CD8-positive, alpha-beta memory T cell (primary cell): ENCODE measurements around the gene FAM217B. TPM values are rescaled to one million over a fixed set of nuclear protein-coding genes. Genes with fewer than 3 reads are reported as not detected.
A peak's percentile ranks its signal among the peaks of the same experiment; 100 is the strongest.

Experiments used
- CTCF ChIA-PET: fragments of 350-600 bp; sonication (Branson Sonifier 250); formaldehyde crosslinking; loops from one replicate; lab custom pipeline; 2021; ENCODE audit warnings: antibody characterized with exemption; lab: Charles Lee
- POLR2A ChIA-PET: fragments of 350-600 bp; sonication (Branson Sonifier 250); formaldehyde crosslinking; loops from one replicate; lab custom pipeline; 2021; ENCODE audit warnings: antibody characterized with exemption; lab: Charles Lee
- DNase-seq, 5 donors: peaks; one replicate each; pipeline versions ENCODE4 v3.0.0 to v3.0.0-alpha.2; 2020 to 2022; ENCODE audit warnings: mixed read lengths in 1 of 5
- H3K27ac ChIP-seq: one replicate; pipeline ENCODE4 v1.7.0; 2013; ENCODE audit warnings: low read depth, mild to moderate bottlenecking, low read length, moderate library complexity
- H3K27me3 ChIP-seq: 2 replicates; pipeline ENCODE4 v1.7.0; 2013; ENCODE audit warnings: low read length, mild to moderate bottlenecking; ENCODE audit not compliant: insufficient read depth, poor library complexity, severe bottlenecking
- H3K36me3 ChIP-seq: 2 replicates; pipeline ENCODE4 v1.7.0; 2013; ENCODE audit warnings: mild to moderate bottlenecking, low read length, moderate library complexity; ENCODE audit not compliant: insufficient read depth
- H3K4me1 ChIP-seq: 2 replicates; pipeline ENCODE4 v1.7.0; 2013; ENCODE audit warnings: mild to moderate bottlenecking, low read length, moderate library complexity; ENCODE audit not compliant: insufficient read depth
- H3K4me3 ChIP-seq: 2 replicates; pipeline ENCODE4 v1.7.0; 2013; ENCODE audit warnings: mild to moderate bottlenecking, low read length
- H3K9me3 ChIP-seq: 2 replicates; pipeline ENCODE4 v1.7.0; 2013; ENCODE audit warnings: mild to moderate bottlenecking, low read length
- H3K27ac Mint-ChIP-seq, 8 donors: one replicate each; pipeline ENCODE4 v1.8.0; 2020 to 2021; ENCODE audit warnings: mixed read lengths in 8 of 8, mild to moderate bottlenecking in 6 of 8, inconsistent platforms in 3 of 8, moderate library complexity in 3 of 8
- H3K27me3 Mint-ChIP-seq, 2 donors: one replicate each; pipeline ENCODE4 v1.8.0; 2020 to 2021; ENCODE audit warnings: mixed read lengths in 2 of 2, mild to moderate bottlenecking in 1 of 2, moderate library complexity in 1 of 2
- H3K36me3 Mint-ChIP-seq, 3 donors: one replicate each; pipeline ENCODE4 v1.8.0; 2020 to 2021; ENCODE audit warnings: mixed read lengths in 3 of 3, inconsistent platforms in 1 of 3, mild to moderate bottlenecking in 1 of 3
- H3K4me1 Mint-ChIP-seq, 3 donors: one replicate each; pipeline ENCODE4 v1.8.0; 2020 to 2021; ENCODE audit warnings: mixed read lengths in 3 of 3, inconsistent platforms in 1 of 3, mild to moderate bottlenecking in 1 of 3
- H3K4me3 Mint-ChIP-seq, 7 donors: one replicate each; pipeline ENCODE4 v1.8.0; 2020 to 2021; ENCODE audit warnings: mixed read lengths in 7 of 7, mild to moderate bottlenecking in 6 of 7, moderate library complexity in 4 of 7, inconsistent platforms in 2 of 7
- H3K9me3 Mint-ChIP-seq, 5 donors: one replicate each; pipeline ENCODE4 v1.8.0; 2020 to 2022; ENCODE audit warnings: mixed read lengths in 5 of 5, mild to moderate bottlenecking in 3 of 5, moderate library complexity in 2 of 5, inconsistent platforms in 1 of 5
- polyA plus RNA-seq: library from polyadenylated mRNA; unstranded; fragments of 300-500 nt; fragmentation: Illumina TruSeq; gene quantifications from one replicate; pipeline ENCODE4 v1.2.3, GENCODE V29; 2021
- total RNA-seq, 2 experiments: library from RNA; stranded (reverse); gene quantifications; one replicate each; pipeline ENCODE4 v1.2.3, GENCODE V29; 2021

FAM217B gene, protein sequence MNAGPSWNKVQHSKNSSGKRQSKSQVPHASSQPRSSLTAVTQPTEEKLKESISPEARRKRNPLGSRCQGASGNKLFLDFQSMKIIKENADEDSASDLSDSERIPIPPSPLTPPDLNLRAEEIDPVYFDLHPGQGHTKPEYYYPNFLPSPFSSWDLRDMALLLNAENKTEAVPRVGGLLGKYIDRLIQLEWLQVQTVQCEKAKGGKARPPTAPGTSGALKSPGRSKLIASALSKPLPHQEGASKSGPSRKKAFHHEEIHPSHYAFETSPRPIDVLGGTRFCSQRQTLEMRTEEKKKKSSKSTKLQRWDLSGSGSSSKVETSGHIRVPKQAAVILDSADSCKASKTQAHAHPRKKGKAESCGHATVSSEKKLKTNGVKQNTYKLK
- 10 to 100 TPM; 35.9 to 39.3 TPM for total RNA-seq
- polyA plus RNA-seq, result 32.2 TPM

DNA sequence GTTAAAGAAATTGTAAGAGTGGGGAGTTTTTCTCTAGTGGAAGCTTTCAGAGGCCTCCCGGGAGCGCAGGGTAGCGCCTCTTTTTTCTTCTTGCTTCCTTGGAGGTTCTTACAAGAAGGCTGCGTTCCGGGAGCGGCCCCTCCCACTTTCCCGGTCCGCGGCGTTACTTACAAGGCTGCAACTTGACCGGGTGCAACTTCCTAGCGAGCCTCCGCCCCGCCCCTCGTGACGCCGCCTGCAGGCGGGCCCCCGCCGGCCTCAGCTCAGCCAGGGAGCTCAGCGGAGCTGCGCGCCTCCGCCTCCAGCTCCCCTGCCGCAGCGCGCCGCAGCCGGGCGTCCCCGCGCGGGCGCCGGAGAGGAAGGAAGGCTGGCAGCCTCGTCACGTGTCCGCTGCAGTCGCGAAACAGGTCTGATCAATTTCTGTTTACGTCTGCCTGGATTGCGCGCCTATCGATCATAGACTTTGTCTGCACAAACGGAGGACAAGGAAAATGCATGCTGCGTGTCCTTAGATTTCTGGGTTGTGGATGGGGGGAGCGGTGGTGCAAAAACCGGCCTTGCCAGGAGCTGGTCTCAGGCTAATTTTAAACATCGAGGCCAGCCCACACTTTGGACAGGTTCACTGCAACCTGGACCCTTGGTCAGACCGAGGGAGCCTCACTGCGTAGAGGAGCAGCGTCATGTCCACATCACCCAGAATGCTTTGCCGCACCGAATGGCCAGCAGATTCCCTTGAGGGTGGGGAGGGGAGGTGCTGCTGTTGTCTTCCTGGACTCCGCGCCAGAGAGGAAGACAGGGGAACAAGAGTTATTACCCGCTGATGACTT, at the start of gene FAM217B, which contains the start of gene PPP1R3D:
Gene FAM217B (plus strand): TSS at position 261 of the 827 bp plus-strand sequence. CDS start 3,555 bp downstream, outside the sequence.
Gene PPP1R3D (minus strand): TSS at position 177 of the 827 bp plus-strand sequence. CDS start 374 bp downstream, outside the sequence.
- Mint-ChIP-seq H3K4me3 (peak within 1 kb of the TSS; percentile 91 to 99 (median 98)), H3K27me3 (no peaks in the 10 kb centered on the region), H3K9me3 (no peaks in the 10 kb centered on the region), H3K36me3 (peaks cover 0 to 46% (median 13%) of the 10 kb centered on the region in 3 donors), H3K27ac (peak within 1 kb of the TSS; percentile 96 to 99 (median 98)), H3K4me1 (peaks cover 56 to 68% (median 57%) of the 10 kb centered on the region in 3 donors)
- peak within 1 kb of the TSS; percentile 100 for H3K4me3 ChIP-seq
- POLR2A ChIA-PET, result interaction anchor here (0.6 to 1.3 kb wide), 6 partner anchors 9 to 1291 kb away, joined by 3 to 4 read pairs (median 3); no protein-coding TSS in a partner anchor
- DNase-seq, result peak; percentile 83 to 91 (median 86)
- peak within 1 kb of the TSS; percentile 97 for H3K27ac ChIP-seq
- CTCF ChIA-PET, result interaction anchor here (0.8 to 3.8 kb wide), 6 partner anchors 9 to 197 kb away, joined by 3 to 29 read pairs (median 3); partner anchors contain the start of gene CDH26
- H3K36me3 ChIP-seq, result peaks cover 17% of the 10 kb centered on the region
- no peaks in the 10 kb centered on the region for H3K9me3 ChIP-seq
- H3K4me1 ChIP-seq, result peaks cover 35% of the 10 kb centered on the region
- H3K27me3 ChIP-seq, result no peaks in the 10 kb centered on the region

DNA sequence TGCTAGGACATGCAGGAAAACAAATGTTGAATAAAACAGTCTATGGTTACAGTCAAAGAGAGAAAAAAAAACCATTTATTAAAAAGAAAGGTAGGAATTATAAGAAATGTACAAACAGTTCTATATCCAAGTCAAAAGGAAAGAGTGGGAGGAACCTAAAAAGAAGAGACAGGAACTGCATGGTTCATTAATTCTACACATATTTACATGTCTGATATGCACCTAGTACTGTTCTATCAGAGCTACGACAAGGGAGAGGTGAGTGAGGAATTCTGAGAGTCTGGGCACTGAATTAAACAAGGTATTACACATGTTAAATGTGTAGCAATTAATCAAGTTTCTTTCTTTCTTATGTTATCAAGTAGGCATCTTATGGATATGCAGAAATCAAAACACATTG, 48.6 kb upstream of the FAM217B start:
- no peaks in the 10 kb centered on the region for H3K27me3 ChIP-seq
- ChIA-PET CTCF (no interaction called here), POLR2A (no interaction called here)
- H3K4me1 ChIP-seq, result no peaks in the 10 kb centered on the region
- DNase-seq, result no peak
- Mint-ChIP-seq H3K27me3 (no peaks in the 10 kb centered on the region), H3K27ac (no peak overlapping the region), H3K4me1 (no peaks in the 10 kb centered on the region), H3K9me3 (peaks cover 0 to 3% (median 0%) of the 10 kb centered on the region in 5 donors), H3K4me3 (no peak overlapping the region), H3K36me3 (peaks cover 2 to 21% (median 4%) of the 10 kb centered on the region in 3 donors)
- no peak overlapping the region for H3K4me3 ChIP-seq
- no peaks in the 10 kb centered on the region for H3K36me3 ChIP-seq
- no peak overlapping the region for H3K27ac ChIP-seq
- no peaks in the 10 kb centered on the region for H3K9me3 ChIP-seq

DNA sequence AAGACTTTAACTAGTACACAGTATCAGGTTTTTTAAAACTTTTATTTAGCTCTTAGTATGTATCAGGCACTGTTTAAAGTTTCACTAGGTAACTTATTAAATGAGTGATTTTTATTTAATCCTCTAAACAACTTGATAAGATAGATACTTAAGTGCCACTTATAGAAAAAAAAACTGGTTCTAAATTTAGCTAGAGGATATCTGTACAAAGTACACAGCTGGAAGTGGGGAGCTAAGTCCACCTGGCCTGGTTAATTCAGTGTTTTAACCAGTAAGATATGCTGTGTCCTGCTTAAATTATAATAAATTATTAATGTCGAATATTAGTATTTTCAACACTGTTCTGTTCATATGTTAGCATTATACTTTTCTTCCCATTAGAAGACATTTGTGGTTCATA, 44.3 kb upstream of the FAM217B start:
- Mint-ChIP-seq H3K4me3 (no peak overlapping the region), H3K4me1 (no peaks in the 10 kb centered on the region), H3K27ac (no peak overlapping the region), H3K9me3 (no peaks in the 10 kb centered on the region), H3K36me3 (peaks cover 0 to 7% (median 7%) of the 10 kb centered on the region in 3 donors), H3K27me3 (no peaks in the 10 kb centered on the region)
- Histone ChIP-seq H3K36me3 (no peaks in the 10 kb centered on the region), H3K27me3 (no peaks in the 10 kb centered on the region), H3K4me3 (no peak overlapping the region), H3K9me3 (no peaks in the 10 kb centered on the region), H3K4me1 (no peaks in the 10 kb centered on the region), H3K27ac (no peak overlapping the region)
- ChIA-PET CTCF (no interaction called here), POLR2A (no interaction called here)
- DNase-seq, result no peak

DNA sequence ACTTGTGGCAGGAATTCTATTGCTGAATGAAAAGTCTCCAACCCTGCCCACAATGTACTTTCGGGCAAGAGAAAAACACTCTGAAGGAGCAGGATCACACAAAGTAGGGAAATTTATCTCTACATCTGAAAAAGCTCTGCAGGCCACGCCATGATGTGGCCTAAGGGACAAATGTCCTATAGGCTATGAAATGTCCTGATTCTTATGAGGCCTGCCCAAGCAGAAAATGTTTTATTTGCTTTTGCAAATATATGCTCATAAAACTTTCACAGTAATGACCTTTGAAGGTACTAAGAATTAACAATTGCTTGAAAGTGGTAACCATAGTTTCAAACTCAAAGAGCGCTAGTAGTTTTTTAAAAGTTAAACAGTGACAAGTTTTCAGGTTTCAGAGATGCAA, 37.7 kb upstream of the FAM217B start:
- Mint-ChIP-seq H3K36me3 (peaks cover 0 to 18% (median 6%) of the 10 kb centered on the region in 3 donors), H3K4me1 (no peaks in the 10 kb centered on the region), H3K4me3 (no peak overlapping the region), H3K27ac (no peak overlapping the region), H3K9me3 (no peaks in the 10 kb centered on the region), H3K27me3 (no peaks in the 10 kb centered on the region)
- no peaks in the 10 kb centered on the region for H3K9me3 ChIP-seq
- H3K4me3 ChIP-seq, result no peak overlapping the region
- H3K4me1 ChIP-seq, result no peaks in the 10 kb centered on the region
- ChIA-PET POLR2A (no interaction called here), CTCF (no interaction called here)
- no peak overlapping the region for H3K27ac ChIP-seq
- no peak for DNase-seq
- H3K36me3 ChIP-seq, result no peaks in the 10 kb centered on the region
- no peaks in the 10 kb centered on the region for H3K27me3 ChIP-seq

DNA sequence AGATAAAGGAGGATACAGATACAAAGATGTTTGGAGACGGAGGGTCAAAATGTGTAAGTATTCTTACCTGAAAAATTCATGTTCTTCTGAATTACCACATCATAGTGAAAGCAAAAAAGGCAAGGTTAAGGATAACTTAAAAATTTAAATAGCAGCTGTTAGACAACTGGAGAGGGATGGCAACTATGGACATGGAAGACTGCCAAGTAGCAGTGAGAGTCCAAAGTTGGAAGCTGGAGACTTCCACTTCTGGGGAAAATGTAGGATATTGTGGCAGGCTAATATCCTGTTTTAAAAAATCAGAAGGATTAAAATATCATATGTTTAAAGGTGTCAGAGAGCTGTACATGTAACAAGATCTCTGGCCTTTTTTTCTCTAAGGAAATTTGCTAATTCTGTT, 36.6 kb upstream of the FAM217B start:
- ChIA-PET POLR2A (no interaction called here), CTCF (interaction anchor here (1.2 kb wide), 1 partner anchor 45 kb away, joined by 3 read pairs; no protein-coding TSS in a partner anchor)
- no peaks in the 10 kb centered on the region for H3K4me1 Mint-ChIP-seq

DNA sequence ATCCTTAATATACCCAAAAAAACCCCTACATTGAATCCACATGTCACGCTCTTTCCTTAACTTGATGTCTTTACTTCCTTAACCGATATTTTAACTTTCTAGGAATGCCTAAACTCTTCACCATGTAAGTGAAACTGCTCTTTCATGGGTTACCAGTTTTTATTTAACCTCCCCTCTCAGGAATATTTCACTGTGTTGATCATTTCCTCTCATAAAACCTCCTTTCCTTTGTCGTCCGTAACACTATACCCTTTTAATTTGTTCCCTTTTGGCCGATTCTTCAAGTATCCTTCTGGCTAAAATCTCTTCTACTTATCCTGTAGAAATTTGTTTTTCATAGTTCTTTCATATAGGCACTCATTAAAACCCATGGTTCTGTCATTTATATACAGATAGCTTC, 31.3 kb upstream of the FAM217B start:
- DNase-seq, result no peak
- H3K27me3 ChIP-seq, result no peaks in the 10 kb centered on the region
- Mint-ChIP-seq H3K27me3 (peaks cover 0 to 4% of the 10 kb centered on the region in 2 donors), H3K4me3 (no peak overlapping the region), H3K4me1 (no peaks in the 10 kb centered on the region), H3K9me3 (no peaks in the 10 kb centered on the region), H3K27ac (no peak overlapping the region), H3K36me3 (peaks cover 2 to 8% (median 5%) of the 10 kb centered on the region in 3 donors)
- H3K27ac ChIP-seq, result no peak overlapping the region
- H3K4me1 ChIP-seq, result no peaks in the 10 kb centered on the region
- ChIA-PET CTCF (no interaction called here), POLR2A (no interaction called here)
- H3K4me3 ChIP-seq, result no peak overlapping the region
- H3K9me3 ChIP-seq, result no peaks in the 10 kb centered on the region
- no peaks in the 10 kb centered on the region for H3K36me3 ChIP-seq

More for the DNA sequence above, 36.6 kb upstream of the FAM217B start:
- Histone ChIP-seq H3K9me3 (no peaks in the 10 kb centered on the region), H3K27me3 (no peaks in the 10 kb centered on the region), H3K27ac (no peak overlapping the region), H3K36me3 (no peaks in the 10 kb centered on the region), H3K4me1 (no peaks in the 10 kb centered on the region), H3K4me3 (no peak overlapping the region)
- Mint-ChIP-seq H3K9me3 (no peaks in the 10 kb centered on the region), H3K27me3 (no peaks in the 10 kb centered on the region), H3K4me3 (no peak overlapping the region), H3K36me3 (peaks cover 0 to 16% (median 5%) of the 10 kb centered on the region in 3 donors), H3K27ac (no peak overlapping the region)
- no peak for DNase-seq

DNA sequence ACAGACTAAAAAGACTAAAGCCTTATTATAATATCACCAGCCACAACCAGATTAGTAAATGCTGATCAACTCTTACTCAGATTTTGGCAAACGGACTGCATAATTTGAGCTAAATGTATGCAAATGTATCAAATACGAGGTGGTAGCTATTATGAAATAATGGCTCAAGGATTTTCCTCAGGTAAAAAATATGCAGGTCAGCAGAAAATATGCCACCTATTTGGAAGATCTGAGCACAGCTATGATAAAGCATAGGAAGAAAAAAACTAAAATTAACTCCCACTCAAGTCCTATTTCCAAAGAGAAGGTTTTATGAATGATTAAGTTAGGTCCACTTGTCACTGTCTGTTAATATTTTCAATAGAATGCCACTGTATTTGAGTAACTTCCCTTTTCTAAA, 29.1 kb upstream of the FAM217B start:
- no peaks in the 10 kb centered on the region for H3K9me3 Mint-ChIP-seq
- Histone ChIP-seq H3K4me1 (no peaks in the 10 kb centered on the region), H3K27ac (no peak overlapping the region), H3K4me3 (no peak overlapping the region), H3K27me3 (no peaks in the 10 kb centered on the region), H3K9me3 (no peaks in the 10 kb centered on the region), H3K36me3 (no peaks in the 10 kb centered on the region)
- no peak overlapping the region for H3K4me3 Mint-ChIP-seq
- POLR2A ChIA-PET, result no interaction called here
- H3K36me3 Mint-ChIP-seq, result peaks cover 2 to 5% (median 4%) of the 10 kb centered on the region in 3 donors
- DNase-seq, result no peak
- H3K4me1 Mint-ChIP-seq, result no peaks in the 10 kb centered on the region
- CTCF ChIA-PET, result interaction anchor here (1.2 kb wide), 1 partner anchor 23 kb away, joined by 3 read pairs; no protein-coding TSS in a partner anchor
- peaks cover 0 to 4% of the 10 kb centered on the region in 2 donors for H3K27me3 Mint-ChIP-seq
- H3K27ac Mint-ChIP-seq, result no peak overlapping the region
